A549 (cell line): ENCODE data around the gene B3GAT1. TPM values are rescaled to one million over a fixed set of nuclear protein-coding genes. Genes with fewer than 3 reads are reported as not detected.

Experiments used
- ATAC-seq, 2 experiments: fragments of 200-7000 bp in 1 of 2; fragments of >200 bp in 1 of 2; cut with Nextera tagmentation in 1 of 2; cut with Tn5 transposase in 1 of 2; 3 replicates each; pipeline versions ENCODE4 v1.8.0 to v1.9.1; 2018 to 2020; ENCODE audit warnings: mild to moderate bottlenecking in 1 of 2, moderate library complexity in 1 of 2
- CTCF ChIA-PET: fragments of 300-600 bp; sonication (Branson Sonifier 250); formaldehyde crosslinking; extraction: SDS; loops from one replicate; lab custom pipeline; 2021; ENCODE audit warnings: antibody characterized with exemption, inconsistent platforms; lab: Yijun Ruan, JAX
- POLR2A ChIA-PET: fragments of 350-600 bp; formaldehyde crosslinking; extraction: SDS; loops from one replicate; lab custom pipeline; 2021; ENCODE audit warnings: antibody characterized with exemption, inconsistent platforms; lab: Yijun Ruan, JAX
- DNase-seq, 2 experiments: peaks; one replicate each; pipeline versions ENCODE4 v3.0.0 to v3.0.0-alpha.2; 2011 to 2016; ENCODE audit warnings: low read depth in 1 of 2, low spot score in 1 of 2
- FAIRE-seq: peaks from 2 replicates; lab custom pipeline; 2011; peaks lifted over from hg19 to GRCh38; lab: Jason Lieb, UNC
- H3K27ac ChIP-seq, 2 experiments: fragments of >200 bp; sonication (Bioruptor Twin); formaldehyde crosslinking; 3 replicates each; pipeline ENCODE4 v1.5.1; 2016 to 2017
- H3K4me1 ChIP-seq: fragments of >200 bp; sonication (Bioruptor Twin); formaldehyde crosslinking; 3 replicates; pipeline ENCODE4 v1.6.1; 2016
- H3K4me2 ChIP-seq: fragments of >200 bp; sonication (Bioruptor Twin); formaldehyde crosslinking; 3 replicates; pipeline ENCODE4 v1.6.1; 2016
- H3K4me3 ChIP-seq: fragments of >200 bp; sonication (Bioruptor Twin); formaldehyde crosslinking; 3 replicates; pipeline ENCODE4 v1.5.1; 2016
- H3K9me3 ChIP-seq: fragments of >200 bp; sonication (Bioruptor Twin); formaldehyde crosslinking; 3 replicates; pipeline ENCODE4 v1.6.1; 2016
- ATOH8 ChIP-seq: fragments of 250-450 bp; sonication (Bioruptor Pico); IDR thresholded peaks from 2 replicates; pipeline ENCODE4 v1.5.0; 2020; ENCODE audit warnings: low read depth, mild to moderate bottlenecking, moderate library complexity
- CBX8 ChIP-seq: fragments of 200-600 bp; sonication (generic); IDR thresholded peaks from 2 replicates; pipeline ENCODE4 v1.6.1; 2016
- CEBPB ChIP-seq, 2 experiments: fragments of >200 bp in 1 of 2; sonication (Bioruptor Twin) in 1 of 2; formaldehyde crosslinking in 1 of 2; IDR thresholded peaks; 2 replicates each; pipeline ENCODE4 v1.6.1; 2012 to 2016
- CHD4 ChIP-seq: fragments of 200-600 bp; sonication (generic); IDR thresholded peaks from 2 replicates; pipeline ENCODE4 v1.6.1; 2016; ENCODE audit warnings: antibody characterized with exemption, mild to moderate bottlenecking, borderline replicate concordance
- CTCF ChIP-seq: fragments of >200 bp; sonication (Bioruptor Twin); formaldehyde crosslinking; IDR thresholded peaks from 3 replicates; pipeline ENCODE4 v1.5.1; 2016
- FOSL2 ChIP-seq, 2 experiments: fragments of 450-650 bp in 1 of 2; fragments of >200 bp in 1 of 2; sonication (Bioruptor Twin) in 1 of 2; formaldehyde crosslinking; IDR thresholded peaks; 2 replicates each; pipeline versions ENCODE4 v1.5.0 to v1.6.1; 2016 to 2020; ENCODE audit warnings: mild to moderate bottlenecking in 1 of 2, moderate library complexity in 1 of 2
- FOXS1 ChIP-seq: fragments of 250-450 bp; sonication (Bioruptor Pico); IDR thresholded peaks from 2 replicates; pipeline ENCODE4 v1.5.0; 2020; ENCODE audit warnings: mild to moderate bottlenecking, moderate library complexity
- GATA3 ChIP-seq: IDR thresholded peaks from 2 replicates; pipeline ENCODE4 v1.6.1; 2012; ENCODE audit warnings: borderline replicate concordance
- HMGXB4 ChIP-seq: fragments of 250-450 bp; sonication (Bioruptor Pico); IDR thresholded peaks from 2 replicates; pipeline ENCODE4 v1.5.0; 2021; ENCODE audit warnings: mild to moderate bottlenecking, moderate library complexity, borderline replicate concordance
- MAFK ChIP-seq: fragments of 450-650 bp; IDR thresholded peaks from 2 replicates; pipeline ENCODE4 v1.6.1; 2014; ENCODE audit not compliant: partially characterized antibody
- MAZ ChIP-seq: fragments of 150-350 bp; IDR thresholded peaks from 2 replicates; pipeline ENCODE4 v1.6.1; 2014; ENCODE audit warnings: antibody characterized with exemption, low read depth, low read length, borderline replicate concordance
- RCOR1 ChIP-seq: fragments of 150-350 bp; IDR thresholded peaks from 2 replicates; pipeline ENCODE4 v1.6.1; 2014; ENCODE audit warnings: antibody characterized with exemption, low read length, low read depth
- RNF2 ChIP-seq: fragments of 200-600 bp; sonication (generic); IDR thresholded peaks from 2 replicates; pipeline ENCODE4 v1.6.1; 2016; ENCODE audit warnings: low read depth, mild to moderate bottlenecking, antibody characterized with exemption, moderate library complexity, borderline replicate concordance
- TP53 ChIP-seq: fragments of 250-450 bp; sonication (Bioruptor Pico); IDR thresholded peaks from 2 replicates; pipeline ENCODE4 v1.5.0; 2021; ENCODE audit warnings: mild to moderate bottlenecking, moderate library complexity
- ZFP36 ChIP-seq: fragments of 450-650 bp; IDR thresholded peaks from 2 replicates; pipeline ENCODE4 v1.6.1; 2014; ENCODE audit warnings: borderline replicate concordance; ENCODE audit not compliant: partially characterized antibody
- WGBS: methylation state at CpG from one replicate; pipeline ENCODE4 v1.1.6; 2017; ENCODE audit errors: missing lambda C conversion rate; 5-methylcytosine and 5-hydroxymethylcytosine counted together
- polyA plus RNA-seq, 4 experiments: library from polyadenylated mRNA; depleted of rRNA in 3 of 4; stranded (reverse); fragments of >200 nt; fragmentation: RNase III in 1 of 4; extraction: RNeasy Plus Mini Kit Qiagen cat#74134 plus additional on column Dnase treatment in 1 of 4; gene quantifications; 2 replicates in 3 of 4; 3 replicates in 1 of 4; pipeline ENCODE4 v1.2.3, GENCODE V29; 2011 to 2017

B3GAT1 gene
- polyA plus RNA-seq, 2 of the 4 experiments (the other 2 are of a cell fraction) = not detected

- TF ChIP-seq ZFP36 (no peak), TP53 (no peak), MAZ (no peak), RNF2 (no peak), ATOH8 (CRISPR knock-in tag) (no peak), FOSL2 (IDR thresholded peaks at IDR 0.05) (no peak), FOSL2 (CRISPR knock-in tag; IDR thresholded peaks at IDR 0.05) (no peak), HMGXB4 (CRISPR knock-in tag) (no peak), FOXS1 (CRISPR knock-in tag) (no peak), CTCF (no peak), MAFK (no peak)
These were observed 18.4 kb downstream of the B3GAT1 start (continued) for GRCh38 chr11:134393638-134394037.

- peak; percentile 11 to 41; a peak in 3 of 6 replicates for ATAC-seq
- no peaks in the 10 kb centered on the region for H3K9me3 ChIP-seq
- CTCF ChIA-PET = no interaction called here
These were observed 19.0 kb downstream of the B3GAT1 start for GRCh38 chr11:134392953-134393615.

GRCh38 chr11:134391656-134392055 lies 20.4 kb downstream of the B3GAT1 start:
- ChIA-PET CTCF (no interaction called here), POLR2A (no interaction called here)
- H3K4me1 ChIP-seq = no peaks in the 10 kb centered on the region
- no peak for DNase-seq
- no peak overlapping the region for H3K4me2 ChIP-seq
- TF ChIP-seq CBX8 = no peak
- TF ChIP-seq RCOR1 = no peak
- TF ChIP-seq FOSL2 (IDR thresholded peaks at IDR 0.05) = no peak
- no peak for TF ChIP-seq FOSL2 (CRISPR knock-in tag; IDR thresholded peaks at IDR 0.05)
- TF ChIP-seq GATA3 = no peak
- TF ChIP-seq CHD4 = no peak
- TF ChIP-seq ZFP36 = no peak
- 38% methylated on average over 13 of the region's 13 CpGs for WGBS
- no peaks in the 10 kb centered on the region for H3K9me3 ChIP-seq
- H3K4me3 ChIP-seq = no peak overlapping the region
- no peak for FAIRE-seq
- H3K27ac ChIP-seq = no peak overlapping the region
- ATAC-seq = no peak

More at GRCh38 chr11:134392953-134393615, 19.0 kb downstream of the B3GAT1 start:
- TF ChIP-seq MAZ = no peak
- TF ChIP-seq CEBPB (IDR thresholded peaks at IDR 0.05) = no peak
- TF ChIP-seq, all 56 proteins: peak for 0
- Histone ChIP-seq H3K4me3 (no peak overlapping the region), H3K4me1 (no peaks in the 10 kb centered on the region), H3K4me2 (no peak overlapping the region), H3K27ac (no peak overlapping the region)
- POLR2A ChIA-PET = no interaction called here
- no peak for FAIRE-seq
- no peak for DNase-seq
- 48% methylated on average over 21 of the region's 21 CpGs for WGBS
